ENCODE data around the gene VPREB1. TPM values are rescaled to one million over a fixed set of nuclear protein-coding genes. Genes with fewer than 3 reads are reported as not detected.

VPREB1 gene
- total RNA-seq, 4 donors from 2014 or later, result not detected

DNA sequence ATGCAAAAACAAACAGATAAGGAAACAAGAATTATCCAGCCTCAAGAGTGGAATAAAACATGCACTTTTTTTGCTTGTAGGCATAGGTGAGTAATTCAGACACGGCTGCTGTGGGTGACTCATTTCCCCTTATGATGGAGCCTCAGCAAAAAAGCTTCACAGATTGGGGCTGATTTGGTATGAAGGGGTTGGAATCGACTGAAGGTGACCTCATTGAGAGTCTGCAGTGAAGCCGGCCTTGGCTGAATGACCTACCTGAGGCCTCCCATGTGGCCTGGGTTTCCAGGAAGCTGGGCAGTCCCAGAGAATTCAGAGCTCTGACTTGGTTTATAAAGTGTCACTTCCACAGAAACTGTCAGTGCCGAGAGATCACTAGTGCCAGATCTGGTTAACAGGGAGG is 34.2 kb upstream of the VPREB1 start:
- Histone ChIP-seq H3K9me3 (no peaks in the 10 kb centered on the region), H3K4me1 (peaks cover 0 to 14% (median 0%) of the 10 kb centered on the region in 3 donors), H3K4me3 (no peak overlapping the region), H3K27me3 (peaks cover 0 to 46% (median 0%) of the 10 kb centered on the region in 4 donors), H3K27ac (no peak overlapping the region), H3K36me3 (no peaks in the 10 kb centered on the region)
- no peak for DNase-seq
- WGBS, 2 donors, result 26 to 33% methylated on average over 4 of the region's 4 CpGs
- no peak for TF ChIP-seq POLR2A (IDR thresholded peaks at IDR 0.05)
- TF ChIP-seq, protein P1, sequence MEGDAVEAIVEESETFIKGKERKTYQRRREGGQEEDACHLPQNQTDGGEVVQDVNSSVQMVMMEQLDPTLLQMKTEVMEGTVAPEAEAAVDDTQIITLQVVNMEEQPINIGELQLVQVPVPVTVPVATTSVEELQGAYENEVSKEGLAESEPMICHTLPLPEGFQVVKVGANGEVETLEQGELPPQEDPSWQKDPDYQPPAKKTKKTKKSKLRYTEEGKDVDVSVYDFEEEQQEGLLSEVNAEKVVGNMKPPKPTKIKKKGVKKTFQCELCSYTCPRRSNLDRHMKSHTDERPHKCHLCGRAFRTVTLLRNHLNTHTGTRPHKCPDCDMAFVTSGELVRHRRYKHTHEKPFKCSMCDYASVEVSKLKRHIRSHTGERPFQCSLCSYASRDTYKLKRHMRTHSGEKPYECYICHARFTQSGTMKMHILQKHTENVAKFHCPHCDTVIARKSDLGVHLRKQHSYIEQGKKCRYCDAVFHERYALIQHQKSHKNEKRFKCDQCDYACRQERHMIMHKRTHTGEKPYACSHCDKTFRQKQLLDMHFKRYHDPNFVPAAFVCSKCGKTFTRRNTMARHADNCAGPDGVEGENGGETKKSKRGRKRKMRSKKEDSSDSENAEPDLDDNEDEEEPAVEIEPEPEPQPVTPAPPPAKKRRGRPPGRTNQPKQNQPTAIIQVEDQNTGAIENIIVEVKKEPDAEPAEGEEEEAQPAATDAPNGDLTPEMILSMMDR (IDR thresholded peaks at IDR 0.05), result no peak
- intact Hi-C loops (cut with DNase I), result no loop called here

DNA sequence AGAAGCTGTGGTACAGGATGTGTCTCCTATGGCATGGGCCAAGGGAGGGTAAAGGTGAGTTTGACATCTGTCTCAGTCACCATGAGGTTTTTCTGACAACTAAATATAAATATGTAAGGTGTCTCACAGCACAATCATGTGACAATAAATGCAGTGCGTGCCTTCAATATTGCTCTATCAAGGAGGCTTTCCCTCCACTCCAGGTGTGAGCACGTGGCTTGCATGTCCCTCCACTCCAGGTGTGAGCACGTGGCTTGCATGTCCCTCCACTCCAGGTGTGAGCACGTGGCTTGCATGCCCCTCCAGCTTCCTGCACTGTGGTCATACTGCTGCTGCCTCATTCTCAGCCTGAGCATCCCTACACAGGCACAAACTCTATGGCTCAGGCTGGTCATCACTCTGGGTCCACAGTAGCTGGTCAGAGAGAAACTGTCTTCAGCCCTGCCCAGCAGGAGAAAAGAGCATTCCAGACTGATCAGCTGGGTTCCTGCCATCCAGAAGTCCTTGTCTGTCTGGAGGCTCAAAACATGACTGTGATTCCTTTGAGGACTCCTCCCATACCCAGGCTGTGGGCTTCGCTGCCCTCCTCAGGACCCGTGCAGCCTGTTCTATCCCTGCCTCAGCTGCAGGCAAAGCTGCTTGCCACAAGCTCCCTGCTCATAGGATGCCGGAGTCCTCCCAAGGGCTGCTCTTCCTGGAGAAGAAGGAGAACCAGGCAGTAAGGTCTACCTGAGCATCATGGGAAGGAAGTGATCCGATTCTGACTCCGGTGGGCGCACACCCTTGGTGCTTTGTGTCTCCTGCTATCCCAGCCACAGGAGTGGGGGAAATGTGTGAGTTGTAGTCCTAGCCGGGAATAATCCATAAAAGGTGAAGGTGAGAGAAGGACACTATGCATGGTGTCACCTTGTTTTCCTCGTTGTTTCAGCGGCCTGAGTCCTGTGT is 33.4 kb upstream of the VPREB1 start:
- 61 to 69% methylated on average over 7 to 9 of the region's 13 CpGs for WGBS, 2 donors
- Histone ChIP-seq H3K27me3 (peaks cover 0 to 42% (median 0%) of the 10 kb centered on the region in 4 donors), H3K36me3 (no peaks in the 10 kb centered on the region), H3K4me1 (peaks cover 0 to 14% (median 0%) of the 10 kb centered on the region in 3 donors), H3K9me3 (no peaks in the 10 kb centered on the region), H3K4me3 (no peak overlapping the region), H3K27ac (no peak overlapping the region)
- intact Hi-C loops (cut with DNase I), result no loop called here
- no peak for TF ChIP-seq POLR2A (IDR thresholded peaks at IDR 0.05)
- TF ChIP-seq, protein P1 (IDR thresholded peaks at IDR 0.05), result no peak
- DNase-seq, result no peak

DNA sequence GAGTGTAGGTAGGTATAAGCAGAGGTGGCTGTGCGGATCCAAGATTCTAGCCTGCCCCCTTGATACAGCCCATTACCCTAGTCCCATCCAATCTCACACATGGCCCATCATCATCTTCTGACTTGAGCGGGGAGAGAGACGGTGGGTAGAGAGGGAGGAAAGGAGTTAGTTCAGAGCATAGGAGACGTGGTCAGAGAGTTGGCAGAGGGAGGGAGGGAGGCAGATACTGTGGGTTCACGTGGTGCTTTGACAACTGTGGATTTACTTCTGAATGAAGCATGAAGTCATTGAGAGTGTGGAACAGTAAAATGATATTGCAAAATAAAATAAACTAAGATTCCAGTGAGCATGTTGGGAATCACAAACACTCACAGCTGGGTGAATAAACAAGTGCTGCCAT is 31.4 kb upstream of the VPREB1 start:
- 37 to 46% methylated on average over 5 of the region's 5 CpGs for WGBS, 2 donors
- intact Hi-C loops (cut with DNase I), result no loop called here
- Histone ChIP-seq H3K4me3 (no peak overlapping the region), H3K27me3 (peaks cover 0 to 27% (median 0%) of the 10 kb centered on the region in 4 donors), H3K36me3 (no peaks in the 10 kb centered on the region), H3K27ac (no peak overlapping the region), H3K9me3 (no peaks in the 10 kb centered on the region), H3K4me1 (peaks cover 0 to 9% (median 0%) of the 10 kb centered on the region in 3 donors)
- DNase-seq, result no peak
- no peak for TF ChIP-seq POLR2A (IDR thresholded peaks at IDR 0.05)
- TF ChIP-seq, protein P1 (IDR thresholded peaks at IDR 0.05), result no peak

DNA sequence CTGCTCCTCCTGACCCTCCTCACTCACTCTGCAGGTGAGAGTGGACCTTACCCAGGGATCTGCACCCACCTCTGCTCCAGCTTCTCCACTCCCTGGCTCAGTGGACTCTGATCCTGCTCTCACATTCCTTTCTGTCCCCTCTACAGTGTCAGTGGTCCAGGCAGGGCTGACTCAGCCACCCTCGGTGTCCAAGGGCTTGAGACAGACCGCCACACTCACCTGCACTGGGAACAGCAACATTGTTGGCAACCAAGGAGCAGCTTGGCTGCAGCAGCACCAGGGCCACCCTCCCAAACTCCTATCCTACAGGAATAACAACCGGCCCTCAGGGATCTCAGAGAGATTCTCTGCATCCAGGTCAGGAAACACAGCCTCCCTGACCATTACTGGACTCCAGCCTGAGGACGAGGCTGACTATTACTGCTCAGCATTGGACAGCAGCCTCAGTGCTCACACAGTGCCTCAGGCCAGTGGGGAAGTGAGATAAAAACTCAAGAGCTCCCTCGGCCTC is 29.7 kb upstream of the VPREB1 start:
- intact Hi-C loops (cut with DNase I), result no loop called here
- WGBS, 2 donors, result 37 to 60% methylated on average over 1 to 2 of the region's 5 CpGs
- Histone ChIP-seq H3K36me3 (no peaks in the 10 kb centered on the region), H3K9me3 (no peaks in the 10 kb centered on the region), H3K27ac (no peak overlapping the region), H3K4me1 (peaks cover 0 to 8% (median 0%) of the 10 kb centered on the region in 3 donors), H3K27me3 (peaks cover 0 to 26% (median 0%) of the 10 kb centered on the region in 4 donors), H3K4me3 (no peak overlapping the region)
- TF ChIP-seq POLR2A (IDR thresholded peaks at IDR 0.05), result no peak
- TF ChIP-seq, protein P1 (IDR thresholded peaks at IDR 0.05), result no peak
- no peak for DNase-seq
